NCI-H524 treated with DMSO at 0.1 percent for 48 hours (cell line): ENCODE results near the gene GPR68.

Experiments used
- DNase-seq: peaks from one replicate; lab custom pipeline; 2025; lab: John Stamatoyannopoulos, UW

GPR68 gene

GRCh38 chr14:91244501-91244901, at the start of gene GPR68:
TSS of gene GPR68 (minus strand) at chr14:91244704. CDS start at chr14:91235050, 9,654 bp downstream.
- peak; percentile 65 for DNase-seq

- no peak for DNase-seq
These were observed 49.6 kb upstream of the GPR68 start for GRCh38 chr14:91294153-91294552.

GRCh38 chr14:91293281-91293680, 48.8 kb upstream of the GPR68 start:
- DNase-seq, result no peak

DNA sequence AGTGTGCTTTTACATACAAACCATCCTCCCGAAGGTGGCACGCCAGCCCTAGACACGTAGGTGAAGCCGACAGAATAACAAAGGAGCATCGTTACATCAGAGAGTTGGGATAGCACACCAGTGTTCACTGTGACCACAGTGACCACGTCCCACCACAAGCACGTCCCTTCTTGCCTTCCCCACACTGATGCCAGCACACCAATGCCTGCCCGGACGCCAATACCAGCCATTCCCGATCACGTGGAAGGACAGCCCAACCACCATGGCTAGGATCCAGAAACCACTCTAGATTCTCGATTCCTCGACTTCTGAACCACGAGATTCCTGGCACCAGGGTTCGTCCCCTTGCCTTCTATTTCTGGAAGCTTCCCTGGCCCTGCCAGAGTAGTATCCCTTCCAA, 48.0 kb upstream of the GPR68 start:
- DNase-seq, result no peak

- DNase-seq, result no peak
These were observed 47.4 kb upstream of the GPR68 start for GRCh38 chr14:91291786-91292405.

- DNase-seq, result no peak
These were observed 46.5 kb upstream of the GPR68 start for GRCh38 chr14:91290986-91291385.

- no peak for DNase-seq
These were observed 45.0 kb upstream of the GPR68 start for GRCh38 chr14:91289464-91289863.

GRCh38 chr14:91288876-91289275, 44.4 kb upstream of the GPR68 start:
- DNase-seq, result no peak

DNA sequence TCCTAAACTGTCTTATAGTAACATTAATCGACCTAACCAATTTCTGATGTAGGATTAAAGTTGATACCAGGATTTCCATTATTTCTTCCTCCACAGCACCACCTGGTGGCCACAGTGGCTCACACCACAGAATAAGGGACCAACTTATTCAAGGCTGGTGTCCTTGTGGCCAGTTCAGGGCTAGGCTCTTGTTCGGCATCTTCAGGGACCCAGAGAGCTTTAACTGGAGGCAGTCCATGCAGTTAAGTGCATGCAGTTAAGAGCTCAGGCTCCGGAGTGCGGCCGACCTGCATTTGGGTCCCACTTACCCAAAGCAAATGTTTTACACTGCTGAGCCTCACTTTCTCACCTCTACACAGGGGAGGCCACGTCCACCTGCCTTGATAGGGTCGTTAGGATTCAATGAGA, 42.0 kb upstream of the GPR68 start:
- DNase-seq, result peak; percentile 40

DNA sequence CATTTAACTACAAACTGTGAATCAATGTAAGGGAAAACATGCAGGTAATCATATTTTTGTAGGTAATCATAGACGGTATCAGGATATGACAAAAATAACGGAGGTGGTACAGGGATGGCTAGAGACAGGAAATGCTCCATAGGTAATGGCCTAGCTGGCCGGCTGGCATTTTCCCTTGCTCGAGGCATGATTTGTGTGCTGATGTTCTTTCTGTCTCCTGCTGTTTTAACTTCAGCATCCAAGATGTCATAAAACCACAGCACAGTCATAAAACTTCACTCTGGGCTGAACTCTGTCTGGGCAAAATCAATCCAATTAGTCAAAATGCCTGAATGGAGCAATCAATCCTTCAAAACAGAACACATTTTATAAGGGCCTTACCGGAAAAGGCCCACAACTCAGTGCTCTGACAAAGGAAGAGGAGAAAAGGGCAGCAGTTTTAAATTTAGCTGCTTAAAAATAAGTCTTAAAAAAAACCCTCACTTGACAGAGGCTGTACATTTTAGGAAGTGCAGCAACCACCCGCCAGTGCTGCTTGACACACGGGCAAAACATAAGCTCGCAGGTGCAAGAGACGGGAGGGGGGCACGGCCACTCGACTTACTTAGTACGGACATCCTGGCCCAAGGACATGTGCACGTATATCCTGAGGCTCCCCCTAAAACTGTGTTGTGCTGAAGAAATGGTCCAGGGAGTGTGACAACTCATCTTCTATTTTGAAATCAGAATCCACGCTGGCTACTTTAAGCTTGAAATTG, 40.5 kb upstream of the GPR68 start:
- no peak for DNase-seq

- DNase-seq, result no peak
These were observed 39.8 kb upstream of the GPR68 start for GRCh38 chr14:91284146-91284790.

GRCh38 chr14:91283666-91284065, 39.2 kb upstream of the GPR68 start:
- DNase-seq, result no peak

- no peak for DNase-seq
These were observed 38.6 kb upstream of the GPR68 start for GRCh38 chr14:91282954-91283645.

GRCh38 chr14:91281346-91281745, 36.8 kb upstream of the GPR68 start:
- DNase-seq, result no peak

DNA sequence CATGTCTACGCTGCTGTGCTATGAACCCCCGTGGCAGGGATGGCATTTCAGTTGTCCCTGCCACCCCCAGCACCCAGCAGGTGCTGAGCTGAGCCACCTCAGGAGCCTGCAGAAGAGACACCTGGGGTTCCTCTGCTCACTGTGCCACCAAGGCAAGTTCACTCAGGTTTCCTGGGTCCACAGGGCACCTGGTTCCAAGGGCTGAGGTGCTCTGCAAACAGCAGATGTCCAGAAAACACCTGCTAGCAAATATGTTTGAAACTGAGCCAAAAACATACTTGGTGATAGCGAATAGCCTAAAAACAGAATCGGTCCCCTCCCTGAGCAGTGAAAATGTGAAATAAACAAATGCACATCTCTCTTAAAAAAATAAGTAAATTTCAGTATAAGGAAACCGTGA, 35.6 kb upstream of the GPR68 start:
- no peak for DNase-seq

- no peak for DNase-seq
These were observed 34.9 kb upstream of the GPR68 start for GRCh38 chr14:91279354-91279753.

DNA sequence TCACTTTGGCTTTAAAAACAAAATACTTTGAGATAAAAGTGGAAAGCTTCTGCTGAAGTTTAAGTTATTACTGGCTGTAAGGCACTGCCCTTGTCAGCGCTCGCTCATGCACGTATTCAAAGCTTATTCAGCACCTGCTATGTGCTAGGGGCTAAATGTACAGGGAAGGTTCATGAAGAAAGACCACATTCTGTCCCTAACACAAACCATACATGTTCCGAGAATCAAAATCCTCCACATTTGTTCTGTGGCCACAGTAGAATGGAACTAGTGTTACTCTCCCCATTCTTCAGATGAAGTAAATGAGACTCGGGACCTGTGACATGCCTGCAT, 33.8 kb upstream of the GPR68 start:
- DNase-seq, result no peak

DNA sequence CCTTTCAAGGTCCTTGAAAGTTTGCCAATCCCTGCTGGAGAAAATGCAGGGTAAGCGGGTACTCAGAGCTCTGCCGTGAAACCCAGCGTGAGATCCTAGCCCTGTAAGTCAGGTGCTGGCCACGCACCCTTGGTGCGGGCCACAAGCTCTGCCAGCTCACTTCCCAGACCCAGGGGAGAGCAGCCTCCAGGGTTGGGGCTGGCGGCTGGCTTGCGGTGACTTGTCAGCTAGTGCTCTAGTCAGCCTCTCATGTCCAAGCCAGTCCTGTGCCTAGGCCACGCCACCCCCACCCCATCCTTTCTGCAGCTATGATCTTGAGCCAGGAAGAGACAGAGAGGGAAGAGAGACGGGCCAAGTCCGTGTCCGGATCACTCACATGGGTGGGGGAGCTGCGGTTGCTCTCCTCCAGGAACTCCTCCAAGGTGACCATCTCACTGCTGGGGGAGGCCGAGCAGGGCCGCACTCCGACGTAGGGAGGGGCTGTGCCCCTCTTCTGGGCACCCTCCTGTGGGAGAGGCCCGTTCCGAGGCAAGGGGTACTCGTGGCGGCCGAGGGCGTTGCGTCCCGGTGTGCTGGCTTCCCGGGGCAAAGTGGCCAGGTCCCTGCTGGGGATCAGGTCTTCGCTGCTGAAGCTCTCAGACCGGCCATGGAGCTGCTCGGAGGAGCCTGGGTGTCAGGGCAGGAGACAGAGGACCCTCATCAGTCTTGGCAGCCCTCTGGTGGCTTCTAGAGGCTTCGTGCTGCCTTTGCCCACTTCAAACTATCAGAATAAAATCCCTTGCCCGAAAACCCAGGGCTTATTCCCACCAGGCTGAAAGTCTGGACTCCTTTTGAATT, 33.3 kb upstream of the GPR68 start:
- DNase-seq, result no peak

- no peak for DNase-seq
These were observed 30.3 kb upstream of the GPR68 start for GRCh38 chr14:91274796-91275195.

GRCh38 chr14:91273885-91274273, 29.4 kb upstream of the GPR68 start:
- DNase-seq, result no peak

DNA sequence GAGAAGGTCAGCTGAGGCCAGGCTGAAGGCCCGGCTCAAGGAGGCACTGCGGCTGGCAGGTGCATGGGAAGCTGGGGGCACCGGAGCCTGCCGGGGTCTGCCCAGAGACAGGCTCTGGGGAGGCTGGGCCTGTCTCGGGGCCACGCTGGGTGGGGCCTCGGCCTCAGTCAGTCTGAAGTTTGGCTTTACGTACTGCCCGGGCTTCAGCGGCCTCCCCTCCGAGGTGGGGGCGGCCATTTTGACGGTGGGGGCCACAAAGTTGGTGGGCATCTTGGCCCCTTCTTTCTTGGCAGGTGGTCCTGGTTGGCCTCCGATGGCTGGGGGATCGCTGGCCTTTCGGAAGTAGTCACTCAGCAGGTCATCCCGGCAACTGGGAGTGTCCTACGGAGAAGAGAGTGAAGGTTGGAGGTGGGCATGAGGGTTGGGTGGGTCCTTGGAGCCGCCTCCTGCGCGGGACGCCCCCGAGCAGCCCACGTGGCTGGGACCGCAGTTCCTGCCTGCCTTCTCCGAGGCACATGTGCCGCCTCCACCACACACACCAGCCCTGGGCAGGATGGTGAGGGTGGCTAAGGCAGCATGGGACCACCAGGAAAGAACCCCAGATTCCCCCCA, 28.9 kb upstream of the GPR68 start:
- DNase-seq, result no peak
